Measurements from ENCODE around the gene SLC25A47.

DNA sequence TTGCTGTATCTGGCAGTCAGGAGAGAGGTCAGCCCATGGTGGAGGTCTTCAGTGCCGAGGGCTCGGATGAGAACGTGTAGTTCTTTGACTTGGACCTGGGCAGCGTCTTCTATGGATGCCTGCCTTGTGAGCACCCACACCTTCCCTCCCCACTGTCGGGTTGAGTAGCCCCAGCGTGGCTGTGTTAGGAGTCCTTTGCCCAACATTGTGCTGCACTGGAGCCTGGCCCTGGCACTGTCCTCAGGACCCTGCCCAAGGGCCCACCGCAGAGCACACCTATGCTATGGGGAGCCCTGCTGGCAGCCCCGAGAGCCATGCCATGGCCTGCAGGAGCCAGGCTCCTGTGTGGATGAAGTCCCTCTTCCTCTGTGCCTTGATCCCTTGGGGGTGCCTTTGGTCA is 43.6 kb upstream of the SLC25A47 start:
- TF ChIP-seq POLR2A (IDR thresholded peaks at IDR 0.05) (no peak), CTCF (IDR thresholded peaks at IDR 0.05) (no peak)
